H1 (cell line): ENCODE results near the gene TMTC2.

Source experiments
- ATF3 ChIP-seq: IDR thresholded peaks from 2 replicates; pipeline ENCODE4 v1.6.1; 2011; ENCODE audit warnings: low read depth, mild to moderate bottlenecking, low read length; ENCODE audit not compliant: insufficient read depth
- CTCF ChIP-seq, 3 experiments: IDR thresholded peaks; 1 replicate in 2 of 3; 2 replicates in 1 of 3; pipeline versions ENCODE4 v1.5.1 to v1.6.1; 2011; ENCODE audit warnings: low read length in 3 of 3, mild to moderate bottlenecking in 3 of 3, inconsistent platforms in 2 of 3, low read depth in 1 of 3, moderate library complexity in 1 of 3; ENCODE audit not compliant: insufficient read depth in 1 of 3; ENCODE audit errors: control extremely low read depth in 1 of 3
- ZNF274 ChIP-seq: IDR thresholded peaks from 2 replicates; pipeline ENCODE4 v1.7.0; 2012; ENCODE audit warnings: low read length, borderline replicate concordance; ENCODE audit errors: extremely low read depth

- TF ChIP-seq ATF3 (no peak), CTCF (IDR thresholded peaks at IDR 0.05; ENCODE audit: control extremely low read depth in 1 of 3, insufficient read depth in 1 of 3, low read depth in 1 of 3, low read length in 3 of 3) (no peak), ZNF274 (no peak)
Measured at GRCh38 chr12:82963956-82964355, 277.2 kb downstream of the TMTC2 start.
